NAMALWA (cell line): ENCODE measurements around the gene FOXP1.
"Not testable (repeated sequence)": the region's sequence is repeated elsewhere in the genome, so short reads cannot be mapped to it uniquely, and the experiment has no call there.

Source experiments
- DNase-seq: peaks from one replicate; pipeline ENCODE4 v3.0.0-alpha.2; 2015; ENCODE audit warnings: low spot score

The FOXP1 gene

DNA sequence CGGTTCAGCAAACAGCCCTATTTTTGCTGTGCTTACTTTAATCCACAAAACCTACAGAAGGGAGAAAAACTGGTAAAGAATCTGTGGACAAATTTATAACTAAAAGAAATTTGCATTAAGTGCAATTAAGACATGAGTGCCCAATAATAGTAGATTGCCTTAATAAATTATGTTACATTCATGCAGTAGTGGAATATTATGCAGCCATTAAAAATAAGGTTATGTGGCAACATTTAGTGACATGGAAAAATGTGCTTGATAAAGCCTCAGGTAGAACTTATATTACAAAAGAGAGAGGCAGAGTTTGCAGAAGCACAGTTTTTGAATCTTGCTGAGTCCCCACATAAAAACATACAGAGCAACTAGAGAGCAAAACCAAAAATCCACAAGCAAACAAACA is 253.0 kb downstream of the FOXP1 start:
- DNase-seq, result no peak

GRCh38 chr3:71329817-71330216 is 253.7 kb downstream of the FOXP1 start:
- DNase-seq, result no peak

DNA sequence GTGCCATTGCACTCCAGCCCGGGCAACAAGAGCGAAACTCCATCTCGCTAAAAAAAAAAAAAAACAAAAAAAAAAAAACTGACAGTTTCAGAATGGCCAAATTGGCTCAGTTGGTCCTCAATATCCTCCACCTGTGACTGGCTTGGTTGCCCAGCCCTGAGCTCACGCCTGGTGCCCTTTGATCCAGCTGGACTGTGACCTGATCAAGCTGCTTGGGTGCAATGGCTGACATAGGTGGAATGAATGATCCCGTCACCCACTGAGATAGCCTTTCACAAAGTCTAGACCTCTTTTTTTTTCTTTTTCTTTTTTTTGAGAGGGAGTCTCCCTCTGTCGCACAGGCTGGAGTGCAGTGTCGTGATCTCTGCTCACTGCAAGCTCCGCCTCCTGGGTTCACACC is 254.6 kb downstream of the FOXP1 start:
- no peak for DNase-seq

GRCh38 chr3:71327936-71328335 is 255.6 kb downstream of the FOXP1 start:
- DNase-seq, result no peak

- DNase-seq, result no peak
These were observed 257.8 kb downstream of the FOXP1 start for GRCh38 chr3:71325715-71326114.

- DNase-seq, result not testable (repeated sequence)
These were observed 259.3 kb downstream of the FOXP1 start for GRCh38 chr3:71324224-71324623.

- DNase-seq, result no peak
These were observed 260.0 kb downstream of the FOXP1 start for GRCh38 chr3:71323558-71323957.

DNA sequence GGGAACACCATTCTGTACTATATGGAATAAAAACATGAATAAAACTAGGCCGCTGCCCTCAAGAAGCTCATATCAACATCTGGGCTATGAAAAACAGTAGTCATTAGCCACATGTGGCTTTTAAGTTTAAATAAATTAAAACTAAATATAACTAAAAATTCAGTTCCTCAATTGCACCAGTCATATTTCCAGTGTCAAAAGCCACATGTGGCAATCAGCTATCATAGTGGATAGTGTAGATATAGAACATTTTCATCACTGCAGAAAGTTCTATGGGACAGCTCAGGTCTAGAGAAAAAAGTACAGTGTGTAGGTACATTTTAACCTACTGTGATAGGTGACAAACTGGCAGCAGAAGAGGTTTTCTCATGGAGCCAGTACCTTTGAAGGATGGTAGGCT is 261.4 kb downstream of the FOXP1 start:
- no peak for DNase-seq

- no peak for DNase-seq
These were observed 263.8 kb downstream of the FOXP1 start for GRCh38 chr3:71319771-71320170.

GRCh38 chr3:71318458-71318827 is 265.1 kb downstream of the FOXP1 start:
- no peak for DNase-seq

GRCh38 chr3:71317749-71318457 is 265.6 kb downstream of the FOXP1 start:
- DNase-seq, result no peak

- DNase-seq, result no peak
These were observed 266.4 kb downstream of the FOXP1 start for GRCh38 chr3:71317140-71317539.

DNA sequence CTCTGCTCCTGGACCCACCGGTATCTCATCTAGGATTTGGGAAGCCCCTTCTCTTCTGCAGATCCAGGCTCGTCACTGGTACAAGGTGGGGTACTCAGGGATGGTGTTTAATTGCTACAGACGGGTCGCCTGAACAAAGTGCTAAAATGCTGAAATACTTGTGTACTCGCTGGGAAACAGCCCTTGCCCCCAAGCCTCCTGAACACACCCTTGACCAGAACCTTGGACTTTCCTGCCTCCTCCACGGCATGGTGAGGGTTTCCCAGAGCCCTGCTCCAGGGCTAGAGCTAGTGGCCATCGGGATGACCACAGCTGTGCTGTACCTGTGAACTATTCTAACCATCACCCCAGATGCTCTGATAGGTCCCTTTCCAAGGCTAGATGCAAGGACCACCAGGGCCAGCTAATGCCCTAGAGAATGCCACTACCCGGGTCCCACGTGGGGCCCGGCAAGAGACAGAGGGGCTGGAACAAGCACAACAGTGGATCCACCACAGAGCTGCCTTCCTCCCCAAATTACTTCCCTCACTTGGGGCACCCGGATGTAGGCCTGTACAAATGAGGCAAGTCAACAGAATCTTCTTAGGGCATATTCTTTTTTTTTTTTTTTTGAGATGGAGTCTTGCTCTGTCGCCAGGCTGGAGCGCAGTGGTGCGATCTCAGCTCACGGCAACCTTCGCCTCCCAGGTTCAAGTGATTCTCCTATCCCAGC is 267.3 kb downstream of the FOXP1 start:
- DNase-seq, result no peak

- DNase-seq, result no peak
These were observed 268.1 kb downstream of the FOXP1 start for GRCh38 chr3:71315431-71315830.

- DNase-seq, result no peak
These were observed 269.7 kb downstream of the FOXP1 start for GRCh38 chr3:71313844-71314243.

- no peak for DNase-seq
These were observed 271.1 kb downstream of the FOXP1 start for GRCh38 chr3:71312461-71312860.

DNA sequence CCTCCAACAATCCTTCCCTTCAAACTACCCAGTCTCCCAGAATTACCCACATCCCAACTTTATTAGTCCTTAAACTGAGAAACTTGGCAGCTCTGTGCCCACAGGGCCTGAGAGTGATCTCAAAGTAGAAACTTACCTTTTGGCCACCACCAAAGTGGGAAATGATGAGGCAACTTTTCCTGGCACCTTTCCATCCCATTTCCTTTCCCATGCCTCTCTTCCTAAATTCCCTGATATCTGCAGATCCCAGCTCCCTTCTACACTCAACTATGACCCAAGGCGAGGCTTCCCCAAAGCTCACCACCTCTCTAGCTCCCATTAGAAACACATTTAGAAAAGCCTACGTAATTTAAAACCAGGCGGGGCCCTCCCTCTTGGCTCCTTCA is 271.9 kb downstream of the FOXP1 start:
- DNase-seq, result no peak

- no peak for DNase-seq
These were observed 272.4 kb downstream of the FOXP1 start for GRCh38 chr3:71310980-71311660.

GRCh38 chr3:71310359-71310979 is 273.1 kb downstream of the FOXP1 start:
- DNase-seq, result no peak

DNA sequence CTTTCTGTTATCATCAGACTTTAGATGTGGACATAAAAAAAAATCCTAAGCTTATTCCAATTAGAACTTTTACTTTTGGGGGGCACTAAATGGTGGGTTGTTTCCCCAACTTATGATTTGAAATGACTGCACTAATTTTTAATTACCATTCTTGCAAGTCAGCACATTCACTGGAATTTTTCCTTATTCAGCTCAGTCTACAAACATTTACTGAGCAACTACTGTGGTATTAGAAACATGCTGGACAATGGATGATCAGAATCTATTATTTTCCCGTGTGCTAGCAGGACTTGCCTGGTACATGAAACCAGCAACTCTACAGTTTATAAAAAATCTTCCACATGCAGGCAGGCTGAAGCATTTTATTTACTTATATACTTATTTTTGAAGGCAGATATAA is 273.6 kb downstream of the FOXP1 start:
- DNase-seq, result no peak

GRCh38 chr3:71309342-71309741 is 274.2 kb downstream of the FOXP1 start:
- DNase-seq, result no peak

DNA sequence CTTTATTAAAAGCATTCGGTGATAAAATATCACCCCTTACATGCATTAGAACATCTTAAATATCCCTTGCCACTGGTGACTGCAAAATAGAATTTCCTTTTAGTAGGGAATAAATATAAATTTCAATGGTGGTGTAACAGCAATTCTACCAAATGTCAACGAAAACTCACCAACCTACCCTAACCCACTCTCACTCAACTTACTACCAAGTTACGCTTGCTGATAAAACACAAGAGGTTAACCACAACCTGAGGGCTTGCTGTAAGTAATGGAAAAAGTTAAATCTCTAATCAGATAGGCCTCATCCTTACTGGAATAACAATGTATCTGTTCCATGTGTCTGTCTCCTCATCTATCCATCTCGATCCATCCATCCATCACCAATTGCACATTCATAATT is 274.7 kb downstream of the FOXP1 start:
- no peak for DNase-seq
